ENCODE data around the gene NKPD1. TPM values are rescaled to one million over a fixed set of nuclear protein-coding genes. Genes with fewer than 3 reads are reported as not detected.

NKPD1 gene
- total and polyA plus RNA-seq, 2 donors (not counting 3 experiments of a cell fraction or from before 2014, with no cell fraction given): 0.04 TPM; not detected in 1

DNA sequence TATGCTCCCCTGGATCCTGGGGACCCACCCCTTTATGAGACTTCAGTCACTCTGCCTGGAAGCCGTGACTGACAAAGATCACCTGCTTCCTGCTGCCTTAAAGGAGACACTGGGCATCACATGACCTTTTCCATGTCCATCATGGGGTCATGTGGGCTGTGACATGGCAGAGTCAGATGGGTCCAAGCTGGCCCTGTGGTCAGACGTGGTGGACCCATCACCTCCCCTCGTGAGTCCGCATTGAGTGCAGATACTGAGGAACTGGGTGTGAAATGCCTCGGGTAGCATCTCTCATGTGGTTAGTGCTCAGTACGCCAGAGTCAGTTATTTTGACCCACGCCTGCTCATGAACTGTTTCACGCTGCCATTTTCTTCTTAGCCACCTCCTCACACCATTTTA, 27.1 kb downstream of the NKPD1 start:
- FAIRE-seq: no peak
- Histone ChIP-seq H3K9me3 (replicated peaks; ENCODE audit: control insufficient read depth, insufficient read depth, low read length) (no peaks in the 10 kb centered on the region), H3K9ac (replicated peaks; ENCODE audit: extremely low read depth, insufficient read depth, low read length) (no peak overlapping the region), H3K4me2 (ENCODE audit: insufficient read depth, low read length) (no peak overlapping the region), H3K79me2 (ENCODE audit: control insufficient read depth, insufficient read depth, low read length) (peaks cover 8% of the 10 kb centered on the region), H4K20me1 (replicated peaks; ENCODE audit: control insufficient read depth, extremely low read depth, insufficient read depth, low read length) (no peaks in the 10 kb centered on the region), H2AFZ (ENCODE audit: low read depth, low read length) (no peak overlapping the region), H3K4me3 (replicated peaks in 1 of 3; ENCODE audit: insufficient read depth in 1 of 3, low read depth in 1 of 3, low read length in 3 of 3) (no peak overlapping the region), H3K36me3 (ENCODE audit: control insufficient read depth in 2 of 2, extremely low read depth in 1 of 2, insufficient read depth in 2 of 2, low read length in 2 of 2) (no peaks in the 10 kb centered on the region), H3K27ac (ENCODE audit: insufficient read depth, low read depth, low read length) (no peak overlapping the region), H3K4me1 (ENCODE audit: control insufficient read depth, extremely low read depth, insufficient read depth, low read length) (peaks cover 4% of the 10 kb centered on the region), H3K9me1 (replicated peaks; ENCODE audit: control insufficient read depth, extremely low read depth, insufficient read depth, low read length) (no peaks in the 10 kb centered on the region), H3K27me3 (ENCODE audit: control insufficient read depth in 2 of 2, insufficient read depth in 2 of 2, low read length in 2 of 2) (no peaks in the 10 kb centered on the region)
- ChIA-PET POLR2A (no interaction called here), CTCF (no interaction called here)
- no TSS peak for BruUV-seq (replicated peaks)
- DNase-seq (ENCODE audit: low read depth, low spot score): no peak
- dilution Hi-C loops (cut with MboI; ENCODE audit: extremely low pct_ligation_motif_present, low sequenced_read_pairs) (no loop called here), intact Hi-C loops (cut with micrococcal nuclease) (no loop called here)
- no peak for TF ChIP-seq MYC (IDR thresholded peaks at IDR 0.05; ENCODE audit: low read depth, low read length)
- no peak for TF ChIP-seq EZH2 (IDR thresholded peaks at IDR 0.05; ENCODE audit: borderline replicate concordance, low read depth, low read length, severe bottlenecking)
- no peak for TF ChIP-seq POLR2AphosphoS5 (IDR thresholded peaks at IDR 0.05; ENCODE audit: insufficient read depth, low read depth, low read length)
- no peak for TF ChIP-seq POLR2A (IDR thresholded peaks at IDR 0.05; ENCODE audit: low read depth, low read length)
- TF ChIP-seq JUN (IDR thresholded peaks at IDR 0.05; ENCODE audit: borderline replicate concordance, insufficient read depth, insufficient read length, low read depth): no peak
- TF ChIP-seq, protein P1, sequence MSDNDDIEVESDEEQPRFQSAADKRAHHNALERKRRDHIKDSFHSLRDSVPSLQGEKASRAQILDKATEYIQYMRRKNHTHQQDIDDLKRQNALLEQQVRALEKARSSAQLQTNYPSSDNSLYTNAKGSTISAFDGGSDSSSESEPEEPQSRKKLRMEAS (IDR thresholded peaks at IDR 0.05; ENCODE audit: insufficient read depth, insufficient read length): no peak
- TF ChIP-seq GATA2 (IDR thresholded peaks at IDR 0.05; ENCODE audit: insufficient read depth, insufficient read length, low read depth, low read length): no peak
- TF ChIP-seq, protein P2, sequence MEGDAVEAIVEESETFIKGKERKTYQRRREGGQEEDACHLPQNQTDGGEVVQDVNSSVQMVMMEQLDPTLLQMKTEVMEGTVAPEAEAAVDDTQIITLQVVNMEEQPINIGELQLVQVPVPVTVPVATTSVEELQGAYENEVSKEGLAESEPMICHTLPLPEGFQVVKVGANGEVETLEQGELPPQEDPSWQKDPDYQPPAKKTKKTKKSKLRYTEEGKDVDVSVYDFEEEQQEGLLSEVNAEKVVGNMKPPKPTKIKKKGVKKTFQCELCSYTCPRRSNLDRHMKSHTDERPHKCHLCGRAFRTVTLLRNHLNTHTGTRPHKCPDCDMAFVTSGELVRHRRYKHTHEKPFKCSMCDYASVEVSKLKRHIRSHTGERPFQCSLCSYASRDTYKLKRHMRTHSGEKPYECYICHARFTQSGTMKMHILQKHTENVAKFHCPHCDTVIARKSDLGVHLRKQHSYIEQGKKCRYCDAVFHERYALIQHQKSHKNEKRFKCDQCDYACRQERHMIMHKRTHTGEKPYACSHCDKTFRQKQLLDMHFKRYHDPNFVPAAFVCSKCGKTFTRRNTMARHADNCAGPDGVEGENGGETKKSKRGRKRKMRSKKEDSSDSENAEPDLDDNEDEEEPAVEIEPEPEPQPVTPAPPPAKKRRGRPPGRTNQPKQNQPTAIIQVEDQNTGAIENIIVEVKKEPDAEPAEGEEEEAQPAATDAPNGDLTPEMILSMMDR (IDR thresholded peaks at IDR 0.05; ENCODE audit: extremely low read depth in 1 of 2, insufficient read depth in 1 of 2, low read depth in 1 of 2, low read length in 2 of 2): no peak
- TF ChIP-seq FOS (IDR thresholded peaks at IDR 0.05; ENCODE audit: borderline replicate concordance, insufficient read depth, low read length): no peak

Measured in endothelial cell of umbilical vein (primary cell).